Astrocyte (in vitro differentiated cells and primary cell): ENCODE measurements around the gene TSHZ1. TPM values are rescaled to one million over a fixed set of nuclear protein-coding genes. Genes with fewer than 3 reads are reported as not detected.

Source experiments
- DNase-seq: peaks from one replicate; pipeline ENCODE4 v3.0.0-alpha.2; 2010; ENCODE audit warnings: low read depth
- FAIRE-seq: peaks from 2 replicates; lab custom pipeline; 2011; peaks lifted over from hg19 to GRCh38; lab: Jason Lieb, UNC
- H2AFZ ChIP-seq: 2 replicates; pipeline ENCODE4 v1.6.0; 2012; ENCODE audit warnings: low read depth, low read length, inconsistent platforms
- H3K27ac ChIP-seq: 2 replicates; pipeline ENCODE4 v1.5.1; 2011; ENCODE audit warnings: low read depth, low read length, inconsistent platforms
- H3K27me3 ChIP-seq: 2 replicates; pipeline ENCODE4 v1.6.0; 2011; ENCODE audit warnings: low read length, inconsistent platforms; ENCODE audit not compliant: insufficient read depth
- H3K36me3 ChIP-seq: 2 replicates; pipeline ENCODE4 v1.5.1; 2011; ENCODE audit warnings: low read length, inconsistent platforms; ENCODE audit not compliant: insufficient read depth
- H3K4me1 ChIP-seq: 2 replicates; pipeline ENCODE4 v1.5.1; 2011; ENCODE audit warnings: low read length, inconsistent platforms; ENCODE audit not compliant: insufficient read depth
- H3K4me2 ChIP-seq: 2 replicates; pipeline ENCODE4 v1.6.0; 2012; ENCODE audit warnings: low read length, inconsistent platforms
- H3K4me3 ChIP-seq: 2 replicates; pipeline ENCODE4 v1.5.1; 2011; ENCODE audit warnings: low read depth, mild to moderate bottlenecking, low read length, inconsistent platforms; ENCODE audit not compliant: insufficient read depth
- H3K79me2 ChIP-seq: 2 replicates; pipeline ENCODE4 v1.6.0; 2012; ENCODE audit warnings: mild to moderate bottlenecking, low read length, inconsistent platforms; ENCODE audit not compliant: insufficient read depth
- H3K9ac ChIP-seq: 2 replicates; pipeline ENCODE4 v1.6.0; 2012; ENCODE audit warnings: mild to moderate bottlenecking, low read length, inconsistent platforms
- H3K9me3 ChIP-seq: 2 replicates; pipeline ENCODE4 v1.5.1; 2012; ENCODE audit warnings: low read depth, mild to moderate bottlenecking, low read length, inconsistent platforms; ENCODE audit not compliant: insufficient read depth
- H4K20me1 ChIP-seq: 2 replicates; pipeline ENCODE4 v1.6.0; 2012; ENCODE audit warnings: low read length, inconsistent platforms; ENCODE audit not compliant: insufficient read depth
- H3K27ac Mint-ChIP-seq: one replicate; pipeline ENCODE4 v1.8.0; 2021; ENCODE audit warnings: mild to moderate bottlenecking, mixed read lengths; ENCODE audit not compliant: unreplicated experiment
- H3K27me3 Mint-ChIP-seq: one replicate; pipeline ENCODE4 v1.8.0; 2021; ENCODE audit warnings: low read depth, mixed read lengths; ENCODE audit not compliant: unreplicated experiment
- H3K36me3 Mint-ChIP-seq: one replicate; pipeline ENCODE4 v1.8.0; 2021; ENCODE audit warnings: low read depth, mixed read lengths; ENCODE audit not compliant: unreplicated experiment
- H3K4me1 Mint-ChIP-seq: one replicate; pipeline ENCODE4 v1.8.0; 2021; ENCODE audit warnings: low read depth, mixed read lengths; ENCODE audit not compliant: unreplicated experiment
- H3K4me3 Mint-ChIP-seq: one replicate; pipeline ENCODE4 v1.8.0; 2021; ENCODE audit warnings: mild to moderate bottlenecking, moderate library complexity, mixed read lengths; ENCODE audit not compliant: unreplicated experiment
- H3K9me3 Mint-ChIP-seq: one replicate; pipeline ENCODE4 v1.8.0; 2021; ENCODE audit warnings: mild to moderate bottlenecking, mixed read lengths; ENCODE audit not compliant: unreplicated experiment
- EZH2 ChIP-seq: IDR thresholded peaks from 2 replicates; pipeline ENCODE4 v1.6.1; 2012; ENCODE audit warnings: mild to moderate bottlenecking, low read length, inconsistent platforms; ENCODE audit not compliant: insufficient read depth
- total RNA-seq: library from RNA; stranded (reverse); gene quantifications from 2 replicates; pipeline ENCODE4 v1.2.1, GENCODE V29; 2021
- TF ChIP-seq, protein P1 (sequence below): IDR thresholded peaks from 2 replicates; pipeline ENCODE4 v1.5.1; 2011; ENCODE audit warnings: low read depth, mild to moderate bottlenecking, inconsistent platforms, low read length, moderate library complexity; ENCODE audit not compliant: insufficient read depth

Gene TSHZ1
- total RNA-seq, 1 donor from 2014 or later = 2.9 TPM

DNA sequence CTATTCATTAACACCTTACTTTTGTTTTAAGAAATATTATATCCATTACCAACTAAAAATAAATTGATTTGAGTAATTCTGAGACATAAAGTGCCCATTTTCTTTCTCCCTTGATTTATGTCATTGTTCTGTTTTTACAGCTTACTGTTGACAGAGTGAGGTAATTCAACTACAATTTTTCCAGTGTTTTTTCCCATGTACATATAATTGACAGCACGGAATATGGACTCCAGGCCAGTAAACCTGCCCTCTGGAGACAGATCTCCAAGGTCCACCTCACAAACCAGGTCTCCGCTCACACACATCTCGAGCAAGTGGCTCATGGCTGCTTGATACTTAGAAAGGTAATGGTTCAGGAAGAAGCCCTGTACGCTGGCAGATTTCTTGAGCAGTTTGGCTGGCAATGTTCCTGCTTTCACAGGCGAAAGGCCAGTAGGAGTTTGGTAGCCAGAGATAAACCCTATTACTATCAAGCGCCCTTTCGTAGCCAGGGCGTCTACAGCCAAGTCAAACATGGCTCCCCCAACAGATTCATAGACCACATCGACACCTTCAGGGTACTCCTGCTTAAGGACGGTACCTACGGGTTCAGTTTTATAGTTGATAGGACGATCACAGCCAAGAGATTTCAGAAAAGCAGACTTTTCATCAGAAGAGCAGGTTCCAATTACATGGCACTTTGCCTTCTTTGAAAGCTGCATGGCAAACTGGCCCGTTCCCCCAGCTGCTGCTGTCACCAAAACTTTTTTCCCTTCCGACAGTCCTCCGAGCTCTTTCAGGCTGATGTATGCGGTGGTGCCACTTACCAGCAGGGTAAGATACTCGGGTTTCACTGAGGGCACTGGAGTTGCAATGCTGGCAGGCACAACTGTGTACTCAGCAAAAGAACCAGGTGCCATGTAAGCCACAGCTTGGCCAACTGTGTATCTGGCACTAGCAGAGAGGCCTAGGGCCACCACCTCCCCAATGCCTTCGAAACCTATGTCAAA is 9.0 kb upstream of the TSHZ1 start:
- no peaks in the 10 kb centered on the region for H3K9me3 ChIP-seq
- peaks cover 16% of the 10 kb centered on the region for H3K4me1 ChIP-seq
- no peaks in the 10 kb centered on the region for H3K9me3 Mint-ChIP-seq
- peaks cover 34% of the 10 kb centered on the region for H4K20me1 ChIP-seq
- no peaks in the 10 kb centered on the region for H3K36me3 Mint-ChIP-seq
- H2AFZ ChIP-seq = no peak overlapping the region
- DNase-seq (no peak), FAIRE-seq (no peak)
- H3K36me3 ChIP-seq = no peaks in the 10 kb centered on the region
- TF ChIP-seq EZH2 = no peak
- TF ChIP-seq, protein P1, sequence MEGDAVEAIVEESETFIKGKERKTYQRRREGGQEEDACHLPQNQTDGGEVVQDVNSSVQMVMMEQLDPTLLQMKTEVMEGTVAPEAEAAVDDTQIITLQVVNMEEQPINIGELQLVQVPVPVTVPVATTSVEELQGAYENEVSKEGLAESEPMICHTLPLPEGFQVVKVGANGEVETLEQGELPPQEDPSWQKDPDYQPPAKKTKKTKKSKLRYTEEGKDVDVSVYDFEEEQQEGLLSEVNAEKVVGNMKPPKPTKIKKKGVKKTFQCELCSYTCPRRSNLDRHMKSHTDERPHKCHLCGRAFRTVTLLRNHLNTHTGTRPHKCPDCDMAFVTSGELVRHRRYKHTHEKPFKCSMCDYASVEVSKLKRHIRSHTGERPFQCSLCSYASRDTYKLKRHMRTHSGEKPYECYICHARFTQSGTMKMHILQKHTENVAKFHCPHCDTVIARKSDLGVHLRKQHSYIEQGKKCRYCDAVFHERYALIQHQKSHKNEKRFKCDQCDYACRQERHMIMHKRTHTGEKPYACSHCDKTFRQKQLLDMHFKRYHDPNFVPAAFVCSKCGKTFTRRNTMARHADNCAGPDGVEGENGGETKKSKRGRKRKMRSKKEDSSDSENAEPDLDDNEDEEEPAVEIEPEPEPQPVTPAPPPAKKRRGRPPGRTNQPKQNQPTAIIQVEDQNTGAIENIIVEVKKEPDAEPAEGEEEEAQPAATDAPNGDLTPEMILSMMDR = no peak
- peaks cover 53% of the 10 kb centered on the region for H3K79me2 ChIP-seq
- no peak overlapping the region for H3K27ac ChIP-seq
- no peak overlapping the region for H3K9ac ChIP-seq
- no peak overlapping the region for H3K4me3 Mint-ChIP-seq
- H3K4me2 ChIP-seq = no peak overlapping the region
- H3K4me3 ChIP-seq = no peak overlapping the region
- no peak overlapping the region for H3K27ac Mint-ChIP-seq
- peaks cover 29% of the 10 kb centered on the region for H3K27me3 Mint-ChIP-seq
- peaks cover 6% of the 10 kb centered on the region for H3K4me1 Mint-ChIP-seq
- H3K27me3 ChIP-seq = no peaks in the 10 kb centered on the region

GRCh38 chr18:75202696-75203365 is 7.8 kb upstream of the TSHZ1 start:
- H3K4me1 ChIP-seq = peaks cover 27% of the 10 kb centered on the region
- no peaks in the 10 kb centered on the region for H3K9me3 Mint-ChIP-seq
- H3K4me3 Mint-ChIP-seq = no peak overlapping the region
- peaks cover 66% of the 10 kb centered on the region for H3K79me2 ChIP-seq
- DNase-seq = no peak
- H3K27ac Mint-ChIP-seq = no peak overlapping the region
- no peaks in the 10 kb centered on the region for H3K9me3 ChIP-seq
- no peak for FAIRE-seq
- H3K4me1 Mint-ChIP-seq = peaks cover 15% of the 10 kb centered on the region
- peak overlapping the region; percentile 81 for H3K4me2 ChIP-seq
- H4K20me1 ChIP-seq = peaks cover 46% of the 10 kb centered on the region
- no peaks in the 10 kb centered on the region for H3K36me3 Mint-ChIP-seq
- H3K27ac ChIP-seq = no peak overlapping the region
- H3K9ac ChIP-seq = no peak overlapping the region
- H3K36me3 ChIP-seq = no peaks in the 10 kb centered on the region
- no peaks in the 10 kb centered on the region for H3K27me3 ChIP-seq
- H3K27me3 Mint-ChIP-seq = peaks cover 41% of the 10 kb centered on the region
- no peak for TF ChIP-seq EZH2
- TF ChIP-seq, protein P1 = no peak
- H3K4me3 ChIP-seq = no peak overlapping the region
- no peak overlapping the region for H2AFZ ChIP-seq
